HG02678 (cell line): ENCODE data around the gene PCK1.

Experiments
- ATAC-seq: cut with Tn5 transposase; IDR thresholded peaks from one replicate; pipeline ENCODE4 v1.9.1; 2021; ENCODE audit warnings: mild to moderate bottlenecking, moderate library complexity; ENCODE audit not compliant: unreplicated experiment

PCK1 gene

DNA sequence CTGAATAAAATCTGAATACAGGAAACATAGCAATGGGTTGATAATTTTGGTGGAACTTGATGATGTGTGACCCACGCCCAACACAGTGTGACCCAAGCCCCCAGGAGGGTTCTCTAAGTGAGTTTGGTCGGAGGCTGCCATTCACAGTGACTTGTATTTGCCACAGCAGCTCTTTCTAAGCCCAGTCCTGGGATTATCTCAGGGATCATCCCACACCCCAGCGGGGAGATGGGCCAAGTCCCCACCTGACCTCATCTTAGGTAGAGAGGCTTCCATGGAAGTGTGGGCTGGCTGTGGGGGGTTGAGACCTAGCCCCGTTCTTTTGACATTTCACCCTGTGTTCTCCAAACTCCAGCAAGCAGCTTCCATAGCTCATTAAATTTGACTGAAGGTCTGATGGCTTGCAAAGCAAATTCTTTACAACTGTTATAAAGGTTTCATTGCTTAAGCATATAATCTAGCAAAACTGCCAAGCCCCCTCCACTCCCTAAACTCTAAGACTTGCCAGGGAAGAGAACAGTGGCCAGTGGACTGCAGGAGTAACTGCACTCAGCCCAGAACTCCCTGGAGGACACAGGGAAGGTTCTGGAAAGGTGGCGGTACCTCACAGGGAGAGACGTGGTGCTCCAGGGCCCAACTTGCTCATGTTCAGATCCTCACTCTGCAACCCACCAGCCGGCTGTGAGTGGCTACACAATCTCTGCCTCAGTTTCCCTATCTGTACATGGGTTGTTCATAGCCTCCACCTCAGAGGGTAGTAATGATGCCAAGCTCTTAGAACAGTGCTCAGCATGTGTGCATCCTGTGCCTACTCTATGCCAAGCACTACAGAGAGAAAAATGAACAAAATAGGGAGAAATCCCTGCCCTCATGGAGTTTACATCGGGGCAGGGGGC lies 1.0 kb upstream of the PCK1 start:
- ATAC-seq, result no peak

- no peak for ATAC-seq
Observed at GRCh38 chr20:57561356-57562279, 708 bp downstream of the PCK1 start.

- ATAC-seq, result no peak
Observed at GRCh38 chr20:57562541-57563465, 1.9 kb downstream of the PCK1 start.

DNA sequence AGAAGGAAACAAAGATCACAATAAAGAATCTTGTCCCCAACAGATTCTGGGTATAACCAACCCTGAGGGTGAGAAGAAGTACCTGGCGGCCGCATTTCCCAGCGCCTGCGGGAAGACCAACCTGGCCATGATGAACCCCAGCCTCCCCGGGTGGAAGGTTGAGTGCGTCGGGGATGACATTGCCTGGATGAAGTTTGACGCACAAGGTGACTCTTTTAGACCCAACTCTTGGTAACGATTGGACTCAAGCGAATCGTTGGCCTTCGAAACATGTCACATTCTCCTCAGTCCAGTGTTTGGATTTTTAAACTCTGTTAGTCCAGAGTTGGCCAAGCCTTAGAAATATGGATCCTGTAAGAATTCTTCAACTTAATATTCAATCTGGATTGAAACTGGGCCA lies 2.6 kb downstream of the PCK1 start:
- ATAC-seq, result no peak

DNA sequence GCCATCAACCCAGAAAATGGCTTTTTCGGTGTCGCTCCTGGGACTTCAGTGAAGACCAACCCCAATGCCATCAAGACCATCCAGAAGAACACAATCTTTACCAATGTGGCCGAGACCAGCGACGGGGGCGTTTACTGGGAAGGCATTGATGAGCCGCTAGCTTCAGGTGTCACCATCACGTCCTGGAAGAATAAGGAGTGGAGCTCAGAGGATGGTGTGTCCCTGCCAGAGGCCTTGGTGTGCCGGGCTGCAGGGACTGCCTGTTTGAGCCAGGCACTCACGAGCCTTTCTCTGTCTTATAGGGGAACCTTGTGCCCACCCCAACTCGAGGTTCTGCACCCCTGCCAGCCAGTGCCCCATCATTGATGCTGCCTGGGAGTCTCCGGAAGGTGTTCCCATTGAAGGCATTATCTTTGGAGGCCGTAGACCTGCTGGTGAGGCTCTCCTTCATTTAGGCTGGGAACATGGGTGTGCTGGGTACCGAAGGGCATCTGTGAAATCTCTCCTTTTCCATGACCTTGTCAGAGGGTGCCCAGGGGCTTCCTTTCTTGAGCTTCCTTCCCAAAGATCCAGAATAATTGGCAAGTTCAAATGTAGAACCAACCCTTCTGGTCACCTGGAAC lies 3.4 kb downstream of the PCK1 start:
- ATAC-seq, result no peak

- ATAC-seq, result no peak
Observed at GRCh38 chr20:57564951-57565642, 4.2 kb downstream of the PCK1 start.

- no peak for ATAC-seq
Observed at GRCh38 chr20:57566399-57566798, 5.5 kb downstream of the PCK1 start.

- ATAC-seq, result no peak
Observed at GRCh38 chr20:57566803-57567459, 6.0 kb downstream of the PCK1 start.

- ATAC-seq, result no peak
Observed at GRCh38 chr20:57567471-57568079, 6.7 kb downstream of the PCK1 start.

DNA sequence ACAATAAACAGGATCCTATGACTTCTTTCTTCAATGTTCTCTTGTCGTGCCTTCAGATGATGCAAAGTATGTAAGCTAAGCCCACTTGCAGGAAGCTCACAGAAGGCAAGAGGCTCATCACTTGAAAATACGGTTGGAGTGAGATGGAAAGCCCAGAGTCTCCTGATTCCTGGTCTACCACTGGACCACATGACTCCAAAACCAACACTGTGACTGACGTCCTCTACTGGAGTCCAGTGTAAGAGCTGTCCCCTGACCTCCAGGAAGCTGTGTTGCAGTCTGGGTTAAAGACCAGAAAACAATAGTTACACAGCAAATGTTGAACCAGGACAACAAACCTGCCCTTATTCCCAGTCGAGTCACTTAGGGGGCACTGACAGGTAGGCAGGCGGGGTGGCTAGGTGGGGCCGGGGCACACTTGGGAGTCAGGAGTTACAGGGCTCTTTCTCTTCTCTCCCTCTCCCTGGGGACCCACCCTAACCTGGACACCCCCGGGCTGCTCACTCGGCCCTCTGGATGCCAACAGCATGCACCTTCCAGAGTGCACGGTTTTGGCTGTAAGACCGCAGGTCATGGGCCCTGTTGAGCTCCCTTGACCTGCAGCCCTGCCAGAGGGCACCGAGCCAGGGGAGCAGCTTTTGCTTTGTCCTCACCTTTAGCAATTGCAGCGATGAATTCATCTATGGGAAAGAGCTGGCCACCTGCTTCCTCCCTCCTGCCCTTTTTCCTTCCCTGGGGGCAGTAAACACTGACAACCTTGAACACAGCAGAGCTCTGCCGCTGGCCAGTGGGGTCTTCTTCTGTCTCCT lies 7.4 kb downstream of the PCK1 start:
- no peak for ATAC-seq

- ATAC-seq, result no peak
Observed at GRCh38 chr20:57568960-57569359, 8.1 kb downstream of the PCK1 start.

GRCh38 chr20:57570145-57570850 lies 9.4 kb downstream of the PCK1 start:
- no peak for ATAC-seq

DNA sequence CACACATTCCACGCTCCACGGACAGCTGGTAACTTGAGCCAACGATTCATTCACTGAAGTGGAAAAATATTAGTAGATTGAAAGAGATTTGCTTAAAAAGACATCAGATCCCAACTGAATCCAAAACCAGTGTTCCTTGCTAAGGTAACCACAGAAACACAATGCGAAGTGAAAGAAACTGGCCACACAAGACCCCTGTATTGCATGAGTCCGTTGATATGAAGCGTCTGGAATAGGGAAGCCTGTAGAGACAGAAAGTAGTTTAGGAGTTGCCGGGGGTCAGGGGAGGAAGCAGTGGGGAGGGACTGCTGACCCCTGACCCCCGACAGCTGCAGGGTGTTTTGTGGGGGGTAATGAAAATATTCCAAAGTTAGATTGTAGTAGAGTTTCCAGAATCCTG lies 10.0 kb downstream of the PCK1 start:
- no peak for ATAC-seq

- no peak for ATAC-seq
Observed at GRCh38 chr20:57571782-57572416, 11.0 kb downstream of the PCK1 start.

- ATAC-seq, result no peak
Observed at GRCh38 chr20:57573242-57573641, 12.3 kb downstream of the PCK1 start.

DNA sequence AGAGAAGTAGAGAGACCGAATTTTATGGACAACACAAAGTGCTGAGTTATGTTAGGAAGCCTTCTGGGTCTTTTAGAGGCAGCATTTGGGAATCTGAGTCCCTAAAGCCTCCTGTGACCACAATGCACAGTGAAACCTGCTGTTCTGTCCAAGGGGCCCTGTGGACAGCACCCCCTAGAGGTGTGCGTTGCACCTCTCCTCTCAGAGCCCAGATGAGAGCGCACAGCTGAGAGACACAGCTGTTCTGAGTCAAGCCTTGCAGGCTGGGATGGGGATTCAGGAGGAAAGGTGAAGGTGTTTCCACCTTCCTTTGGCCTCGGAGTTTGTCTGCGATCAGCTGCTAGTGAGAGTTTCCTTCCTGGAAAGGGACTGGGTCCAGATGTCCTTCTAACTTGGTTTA lies 13.0 kb downstream of the PCK1 start:
- ATAC-seq, result no peak

GRCh38 chr20:57574954-57575353 lies 14.0 kb downstream of the PCK1 start:
- no peak for ATAC-seq
